HepG2 (cell line): Measurements from ENCODE around the gene IQCH. TPM values are rescaled to one million over a fixed set of nuclear protein-coding genes. Genes with fewer than 3 reads are reported as not detected.

Source experiments
- ATAC-seq: fragments of 200-7000 bp; cut with Tn5 transposase; 3 replicates; pipeline ENCODE4 v1.9.1; 2020; ENCODE audit warnings: mild to moderate bottlenecking, moderate library complexity
- BruUV-seq: library from RNA; stranded (reverse); fragments of 400-500 nt; replicated peaks from 2 replicates; lab custom pipeline; 2021; lab: Mats Ljungman, UMichigan
- CTCF ChIA-PET: fragments of 300-600 bp; formaldehyde crosslinking; extraction: SDS; loops from one replicate; lab custom pipeline; 2021; ENCODE audit warnings: low total read pairs, inconsistent platforms, low intra/inter-chr PET ratio; lab: Yijun Ruan, JAX
- POLR2A ChIA-PET: fragments of 350-600 bp; sonication (Branson Sonifier 250); formaldehyde crosslinking; loops from one replicate; lab custom pipeline; 2020; ENCODE audit warnings: antibody characterized with exemption, inconsistent platforms; lab: Yijun Ruan, JAX
- DNase-seq: peaks from one replicate; pipeline ENCODE4 v3.0.0-alpha.2; 2015; ENCODE audit warnings: low spot score
- FAIRE-seq: peaks from 3 replicates; lab custom pipeline; 2011; peaks lifted over from hg19 to GRCh38; lab: Jason Lieb, UNC
- H2AFZ ChIP-seq: one replicate; pipeline ENCODE4 v1.6.1; 2011; ENCODE audit warnings: low read length, inconsistent platforms
- H3K27ac ChIP-seq: fragments of 300-600 bp; 3 replicates; pipeline ENCODE4 v1.8.0; 2011; ENCODE audit warnings: mixed run types, mild to moderate bottlenecking, mixed read lengths, low read length, inconsistent platforms; ENCODE audit not compliant: insufficient read depth; ENCODE audit errors: extremely low read length
- H3K27me3 ChIP-seq, 2 experiments: fragments of 200-600 bp in 1 of 2; 2 replicates in 1 of 2; 3 replicates in 1 of 2; pipeline versions ENCODE4 v1.6.0 to v1.8.0; 2011; ENCODE audit warnings: low read length in 2 of 2, mild to moderate bottlenecking in 2 of 2, moderate library complexity in 2 of 2, inconsistent platforms in 1 of 2; ENCODE audit not compliant: insufficient read depth in 2 of 2, control insufficient read depth in 1 of 2
- H3K36me3 ChIP-seq, 2 experiments: fragments of 200-600 bp in 1 of 2; replicated peaks in 1 of 2; 2 replicates in 1 of 2; 3 replicates in 1 of 2; pipeline versions ENCODE4 v1.5.1 to v1.8.0; 2011; ENCODE audit warnings: low read length in 2 of 2, inconsistent platforms in 1 of 2; ENCODE audit not compliant: insufficient read depth in 2 of 2, control insufficient read depth in 1 of 2
- H3K4me1 ChIP-seq: 2 replicates; pipeline ENCODE4 v1.5.1; 2012; ENCODE audit warnings: low read length, inconsistent platforms; ENCODE audit not compliant: insufficient read depth
- H3K4me2 ChIP-seq: 2 replicates; pipeline ENCODE4 v1.6.0; 2011; ENCODE audit warnings: low read depth, low read length, inconsistent platforms
- H3K4me3 ChIP-seq, 3 experiments: fragments of 200-600 bp in 1 of 3; sonication (generic), shearing (Covaris generic) in 1 of 3; replicated peaks in 1 of 3; 2 replicates each; pipeline ENCODE4 v1.5.1; 2011 to 2016; ENCODE audit warnings: low read length in 3 of 3, inconsistent platforms in 2 of 3, low read depth in 2 of 3, mild to moderate bottlenecking in 2 of 3, control low read depth in 1 of 3, mixed read lengths in 1 of 3; ENCODE audit not compliant: insufficient read depth in 1 of 3
- H3K79me2 ChIP-seq: one replicate; pipeline ENCODE4 v1.6.1; 2011; ENCODE audit warnings: low read length, inconsistent platforms; ENCODE audit not compliant: insufficient read depth
- H3K9ac ChIP-seq: 2 replicates; pipeline ENCODE4 v1.6.0; 2011; ENCODE audit warnings: mild to moderate bottlenecking, low read depth, low read length, inconsistent platforms; ENCODE audit not compliant: insufficient read depth
- H3K9me3 ChIP-seq: 2 replicates; pipeline ENCODE4 v1.5.1; 2012; ENCODE audit warnings: mild to moderate bottlenecking, low read length
- H4K20me1 ChIP-seq: 2 replicates; pipeline ENCODE4 v1.6.0; 2011; ENCODE audit warnings: inconsistent platforms, mild to moderate bottlenecking, low read length, moderate library complexity; ENCODE audit not compliant: insufficient read depth
- SRF ChIP-seq: IDR thresholded peaks from 2 replicates; pipeline ENCODE4 v1.6.1; 2011; ENCODE audit warnings: mild to moderate bottlenecking, low read depth, low read length, moderate library complexity
- ZNF160 ChIP-seq: sonication (generic); formaldehyde crosslinking; IDR thresholded peaks from 2 replicates; pipeline ENCODE4 v1.8.0; 2022; ENCODE audit warnings: mild to moderate bottlenecking, inconsistent platforms, missing genetic modification reagents
- ZNF260 ChIP-seq: sonication (generic); formaldehyde crosslinking; IDR thresholded peaks from 2 replicates; pipeline ENCODE4 v1.4.0; 2020; ENCODE audit warnings: missing genetic modification reagents, low read depth, mild to moderate bottlenecking, borderline replicate concordance
- WGBS: methylation state at CpG from one replicate; pipeline ENCODE4 v1.1.6; 2017; ENCODE audit warnings: low lambda C conversion rate; 5-methylcytosine and 5-hydroxymethylcytosine counted together
- in situ Hi-C: cut with HindIII; loops from 2 replicates; pipeline ENCODE4 v1.10.0; 2017; ENCODE audit warnings: low pct_unique_long_range_greater_than_20kb; ENCODE audit not compliant: extremely low pct_ligation_motif_present
- intact Hi-C: fragments of 100-400 bp; cut with micrococcal nuclease; formaldehyde crosslinking; loops from one replicate; pipeline ENCODE4 v1.10.0; 2022; ENCODE audit not compliant: unreplicated experiment
- polyA plus RNA-seq, 8 experiments: library from polyadenylated mRNA; depleted of rRNA in 3 of 8; stranded (reverse) in 7 of 8; unstranded in 1 of 8; fragments of >200 nt; fragmentation: Illumina TruSeq in 4 of 8; extraction: Trizol in 4 of 8; gene quantifications; 2 replicates each; pipeline versions ENCODE4 v1.2.1 to v1.2.3, GENCODE V29; 2011 to 2016; ENCODE audit warnings: low read depth in 4 of 8, missing spikeins in 1 of 8, mixed read lengths in 1 of 8; ENCODE audit not compliant: insufficient read depth in 1 of 8
- total RNA-seq, 5 experiments: library from RNA; depleted of rRNA; stranded (reverse); fragments of >200 nt; fragmentation: Illumina TruSeq; extraction: Trizol; gene quantifications; 2 replicates each; pipeline ENCODE4 v1.2.3, GENCODE V29; 2016; ENCODE audit warnings: low read depth in 1 of 5

IQCH gene
- total and polyA plus RNA-seq, 2 of the 13 experiments (the other 11 are each of a cell fraction or from before 2014, with no cell fraction given) = 0.16 to 0.55 TPM

- DNase-seq = no peak
- no peak for ATAC-seq
- BruUV-seq = no TSS peak
- POLR2A ChIA-PET = no interaction called here
- no peak for FAIRE-seq
- no peak overlapping the region for H3K4me3 ChIP-seq
- H3K4me2 ChIP-seq = no peak overlapping the region
- intact Hi-C loops (no loop called here), in situ Hi-C loops (no loop called here)
- no peaks in the 10 kb centered on the region for H3K9me3 ChIP-seq
- H4K20me1 ChIP-seq = no peaks in the 10 kb centered on the region
- TF ChIP-seq ZNF160 (CRISPR knock-in tag) (peak; percentile 75; the same call in 1 of the 2 replicates), ZNF260 (CRISPR knock-in tag) (no peak)
- H3K27me3 ChIP-seq = no peaks in the 10 kb centered on the region
- 47% methylated on average over 1 of the region's 1 CpG for WGBS
- H3K4me1 ChIP-seq = no peaks in the 10 kb centered on the region
- H2AFZ ChIP-seq = no peak overlapping the region
- no peaks in the 10 kb centered on the region for H3K79me2 ChIP-seq
- no peak overlapping the region for H3K27ac ChIP-seq
- no peak overlapping the region for H3K9ac ChIP-seq
- H3K36me3 ChIP-seq = no peaks in the 10 kb centered on the region
- CTCF ChIA-PET = no interaction called here
Measured at GRCh38 chr15:67274236-67274635, 19.6 kb downstream of the IQCH start.

DNA sequence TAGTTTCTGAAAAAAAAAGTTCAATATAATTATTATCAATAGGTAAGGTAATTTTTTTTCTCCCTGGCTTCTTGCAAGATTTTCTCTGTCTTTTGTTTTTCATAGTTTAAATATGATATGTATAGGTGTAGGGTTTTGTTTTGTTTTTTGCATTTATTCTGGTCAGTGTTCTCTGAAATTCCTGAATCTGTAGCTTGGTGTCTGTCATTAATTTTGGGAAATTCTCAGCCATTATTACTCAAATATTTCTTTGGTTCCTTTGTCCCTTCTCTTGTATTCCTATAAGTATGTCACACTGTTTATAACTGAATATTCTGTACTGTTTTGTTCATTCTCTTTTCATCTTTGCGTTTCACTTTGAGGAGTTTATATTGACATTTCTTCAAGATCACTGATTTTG lies 22.1 kb downstream of the IQCH start:
- no TSS peak for BruUV-seq
- 43% methylated on average over 1 of the region's 1 CpG for WGBS
- CTCF ChIA-PET = no interaction called here
- Histone ChIP-seq H3K36me3 (no peaks in the 10 kb centered on the region), H3K9ac (no peak overlapping the region), H3K79me2 (no peaks in the 10 kb centered on the region), H3K27ac (no peak overlapping the region), H3K4me2 (no peak overlapping the region), H3K27me3 (no peaks in the 10 kb centered on the region), H3K9me3 (no peaks in the 10 kb centered on the region), H3K4me3 (no peak overlapping the region), H3K4me1 (peaks cover 7% of the 10 kb centered on the region), H2AFZ (no peak overlapping the region), H4K20me1 (no peaks in the 10 kb centered on the region)
- intact Hi-C loops = no loop called here
- TF ChIP-seq SRF = no peak
- in situ Hi-C loops = no loop called here
- no peak for DNase-seq
- POLR2A ChIA-PET = no interaction called here
- no peak for ATAC-seq
- FAIRE-seq = no peak
